HL-60 (cell line): ENCODE measurements around the gene IHH.

ENCODE experiments used
- CTCF ChIP-seq: IDR thresholded peaks from one replicate; pipeline ENCODE4 v1.5.1; 2011; ENCODE audit warnings: low read length, control low read depth, inconsistent platforms; ENCODE audit not compliant: insufficient read depth
- GABPA ChIP-seq: IDR thresholded peaks from 2 replicates; pipeline ENCODE4 v1.6.1; 2012; ENCODE audit warnings: low read depth
- POLR2AphosphoS5 ChIP-seq: IDR thresholded peaks from 2 replicates; pipeline ENCODE4 v1.6.1; 2012; ENCODE audit warnings: low read depth
- REST ChIP-seq: IDR thresholded peaks from 2 replicates; pipeline ENCODE4 v1.6.1; 2012; ENCODE audit warnings: low read depth; ENCODE audit not compliant: insufficient replicate concordance
- SPI1 ChIP-seq: IDR thresholded peaks from 2 replicates; pipeline ENCODE4 v1.6.1; 2012; ENCODE audit warnings: low read depth, mild to moderate bottlenecking, borderline replicate concordance

GRCh38 chr2:219010873-219011272, 49.8 kb downstream of the IHH start:
- TF ChIP-seq CTCF (no peak), POLR2AphosphoS5 (no peak), REST (no peak), SPI1 (no peak), GABPA (no peak)
